Measurements from ENCODE around the gene ACER3.

- TF ChIP-seq CTCF (IDR thresholded peaks at IDR 0.05) (no peak), POLR2A (IDR thresholded peaks at IDR 0.05) (no peak), EP300 (IDR thresholded peaks at IDR 0.05) (no peak)
Observed at GRCh38 chr11:77044356-77044755, 183.6 kb downstream of the ACER3 start.
